Spleen (tissue), 7 donors: ENCODE data around the gene MANSC1.

Experiments used
- POLR2AphosphoS5 ChIP-seq, 3 donors: sonication (generic); formaldehyde crosslinking; IDR thresholded peaks; one replicate each; pipeline ENCODE4 v1.5.1; 2017; ENCODE audit warnings: antibody characterized with exemption in 3 of 3
- TF ChIP-seq, protein P1 (sequence below), 11 experiments: fragments of 200-600 bp in 7 of 11; fragments of 450-650 bp in 4 of 11; sonication (generic) in 4 of 11; IDR thresholded peaks in 8 of 11; conservative IDR thresholded peaks in 3 of 11; 1 replicate in 7 of 11; 2 replicates in 4 of 11; pipeline versions ENCODE4 v1.4.0 to v1.8.0; 2016 to 2021; ENCODE audit warnings: antibody characterized with exemption in 11 of 11, inconsistent platforms in 4 of 11, mild to moderate bottlenecking in 1 of 11
- donor health status: DM: no; HTN: no; CAD: no; lungs with moderate emphysema.
- donor health status: DM: no; HTN: no; CAD: no.
- donor health status: DM: no; HTN: no; CAD: no.

DNA sequence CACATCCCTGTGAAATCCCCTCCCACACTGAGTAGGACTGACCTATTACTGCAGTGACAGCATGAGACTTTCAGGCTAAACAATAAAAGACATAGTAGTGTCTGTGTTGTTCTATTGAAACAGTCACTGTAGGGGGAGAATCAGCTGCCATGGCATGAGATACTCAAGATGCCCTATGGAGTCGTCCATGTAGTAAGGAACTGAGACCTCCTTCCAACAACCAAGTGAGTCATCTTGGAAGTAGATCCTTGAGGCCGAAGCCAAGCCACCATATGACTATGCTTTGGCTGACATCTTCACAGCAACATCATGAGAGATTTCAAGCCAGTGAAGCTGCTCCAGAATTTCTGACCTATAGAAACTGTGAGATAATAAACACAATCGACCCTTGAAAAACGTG is 71.1 kb downstream of the MANSC1 start:
- TF ChIP-seq, protein P1, sequence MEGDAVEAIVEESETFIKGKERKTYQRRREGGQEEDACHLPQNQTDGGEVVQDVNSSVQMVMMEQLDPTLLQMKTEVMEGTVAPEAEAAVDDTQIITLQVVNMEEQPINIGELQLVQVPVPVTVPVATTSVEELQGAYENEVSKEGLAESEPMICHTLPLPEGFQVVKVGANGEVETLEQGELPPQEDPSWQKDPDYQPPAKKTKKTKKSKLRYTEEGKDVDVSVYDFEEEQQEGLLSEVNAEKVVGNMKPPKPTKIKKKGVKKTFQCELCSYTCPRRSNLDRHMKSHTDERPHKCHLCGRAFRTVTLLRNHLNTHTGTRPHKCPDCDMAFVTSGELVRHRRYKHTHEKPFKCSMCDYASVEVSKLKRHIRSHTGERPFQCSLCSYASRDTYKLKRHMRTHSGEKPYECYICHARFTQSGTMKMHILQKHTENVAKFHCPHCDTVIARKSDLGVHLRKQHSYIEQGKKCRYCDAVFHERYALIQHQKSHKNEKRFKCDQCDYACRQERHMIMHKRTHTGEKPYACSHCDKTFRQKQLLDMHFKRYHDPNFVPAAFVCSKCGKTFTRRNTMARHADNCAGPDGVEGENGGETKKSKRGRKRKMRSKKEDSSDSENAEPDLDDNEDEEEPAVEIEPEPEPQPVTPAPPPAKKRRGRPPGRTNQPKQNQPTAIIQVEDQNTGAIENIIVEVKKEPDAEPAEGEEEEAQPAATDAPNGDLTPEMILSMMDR (IDR thresholded peaks at IDR 0.05 in 8 of 11, conservative IDR thresholded peaks at IDR 0.05 in 3 of 11) = no peak
- TF ChIP-seq POLR2AphosphoS5 (IDR thresholded peaks at IDR 0.05) = no peak
